Bronchial epithelial cell (primary cell): Measurements from ENCODE around the gene SPTAN1. TPM values are rescaled to one million over a fixed set of nuclear protein-coding genes. Genes with fewer than 3 reads are reported as not detected.

Source experiments
- DNase-seq: peaks from one replicate; pipeline ENCODE4 v3.0.0-alpha.2; 2010; ENCODE audit warnings: low read depth
- FAIRE-seq: peaks from 2 replicates; lab custom pipeline; 2011; peaks lifted over from hg19 to GRCh38; lab: Jason Lieb, UNC
- H3K27me3 ChIP-seq: 2 replicates; pipeline ENCODE4 v1.5.1; 2011; ENCODE audit warnings: low read length; ENCODE audit not compliant: control insufficient read depth, insufficient read depth
- H3K36me3 ChIP-seq: 2 replicates; pipeline ENCODE4 v1.5.1; 2011; ENCODE audit warnings: low read length; ENCODE audit not compliant: control insufficient read depth, insufficient read depth
- H3K4me3 ChIP-seq: 2 replicates; pipeline ENCODE4 v1.5.1; 2011; ENCODE audit warnings: mild to moderate bottlenecking, low read depth, low read length, control low read depth
- total RNA-seq: library from RNA; depleted of rRNA; stranded (reverse); fragments of >200 nt; gene quantifications from 2 replicates; pipeline ENCODE4 v1.2.1, GENCODE V29; 2014
- TF ChIP-seq, protein P1 (sequence below): IDR thresholded peaks from 2 replicates; pipeline ENCODE4 v1.5.1; 2011; ENCODE audit warnings: mild to moderate bottlenecking, moderate library complexity, low read length, control low read depth, inconsistent platforms; ENCODE audit not compliant: insufficient read depth, severe bottlenecking

Gene SPTAN1
- total RNA-seq, 1 donor from 2014 or later = 159 TPM

- DNase-seq = no peak
- Histone ChIP-seq H3K36me3 (peaks cover 42% of the 10 kb centered on the region), H3K27me3 (no peaks in the 10 kb centered on the region), H3K4me3 (no peak overlapping the region)
- TF ChIP-seq, protein P1, sequence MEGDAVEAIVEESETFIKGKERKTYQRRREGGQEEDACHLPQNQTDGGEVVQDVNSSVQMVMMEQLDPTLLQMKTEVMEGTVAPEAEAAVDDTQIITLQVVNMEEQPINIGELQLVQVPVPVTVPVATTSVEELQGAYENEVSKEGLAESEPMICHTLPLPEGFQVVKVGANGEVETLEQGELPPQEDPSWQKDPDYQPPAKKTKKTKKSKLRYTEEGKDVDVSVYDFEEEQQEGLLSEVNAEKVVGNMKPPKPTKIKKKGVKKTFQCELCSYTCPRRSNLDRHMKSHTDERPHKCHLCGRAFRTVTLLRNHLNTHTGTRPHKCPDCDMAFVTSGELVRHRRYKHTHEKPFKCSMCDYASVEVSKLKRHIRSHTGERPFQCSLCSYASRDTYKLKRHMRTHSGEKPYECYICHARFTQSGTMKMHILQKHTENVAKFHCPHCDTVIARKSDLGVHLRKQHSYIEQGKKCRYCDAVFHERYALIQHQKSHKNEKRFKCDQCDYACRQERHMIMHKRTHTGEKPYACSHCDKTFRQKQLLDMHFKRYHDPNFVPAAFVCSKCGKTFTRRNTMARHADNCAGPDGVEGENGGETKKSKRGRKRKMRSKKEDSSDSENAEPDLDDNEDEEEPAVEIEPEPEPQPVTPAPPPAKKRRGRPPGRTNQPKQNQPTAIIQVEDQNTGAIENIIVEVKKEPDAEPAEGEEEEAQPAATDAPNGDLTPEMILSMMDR = no peak
- no peak for FAIRE-seq
Measured at GRCh38 chr9:128615571-128615970, 63.2 kb downstream of the SPTAN1 start.

GRCh38 chr9:128617943-128618342 lies 65.6 kb downstream of the SPTAN1 start:
- Histone ChIP-seq H3K27me3 (no peaks in the 10 kb centered on the region), H3K4me3 (no peak overlapping the region), H3K36me3 (peaks cover 50% of the 10 kb centered on the region)
- no peak for FAIRE-seq
- DNase-seq = no peak
- TF ChIP-seq, protein P1 = no peak

GRCh38 chr9:128619127-128619526 lies 66.7 kb downstream of the SPTAN1 start:
- Histone ChIP-seq H3K27me3 (no peaks in the 10 kb centered on the region), H3K4me3 (no peak overlapping the region), H3K36me3 (peaks cover 51% of the 10 kb centered on the region)
- FAIRE-seq (no peak), DNase-seq (no peak)
- TF ChIP-seq, protein P1 = no peak

GRCh38 chr9:128619779-128620178 lies 67.4 kb downstream of the SPTAN1 start:
- peaks cover 56% of the 10 kb centered on the region for H3K36me3 ChIP-seq
- no peak for FAIRE-seq

GRCh38 chr9:128621730-128622455 lies 69.5 kb downstream of the SPTAN1 start:
- no peaks in the 10 kb centered on the region for H3K27me3 ChIP-seq
- H3K4me3 ChIP-seq = no peak overlapping the region
- peak; percentile 26 for DNase-seq
- H3K36me3 ChIP-seq = peaks cover 61% of the 10 kb centered on the region
- FAIRE-seq = no peak
- TF ChIP-seq, protein P1 = no peak

More at GRCh38 chr9:128619779-128620178, 67.4 kb downstream of the SPTAN1 start:
- H3K27me3 ChIP-seq = no peaks in the 10 kb centered on the region
- DNase-seq = no peak
- TF ChIP-seq, protein P1 = no peak
- no peak overlapping the region for H3K4me3 ChIP-seq
